Effector memory CD4-positive, alpha-beta T cell (primary cell): Measurements from ENCODE around the gene PAM.

Experiments
- DNase-seq, 3 donors: peaks; one replicate each; pipeline ENCODE4 v3.0.0-alpha.2; 2020
- H3K27ac ChIP-seq: 2 replicates; pipeline ENCODE4 v1.7.0; 2013; ENCODE audit warnings: mild to moderate bottlenecking, low read length, moderate library complexity; ENCODE audit not compliant: insufficient read depth, poor library complexity, severe bottlenecking
- H3K27me3 ChIP-seq: replicated peaks from 2 replicates; pipeline ENCODE4 v1.7.0; 2013; ENCODE audit warnings: mild to moderate bottlenecking, low read length; ENCODE audit not compliant: insufficient read depth, control insufficient read depth, poor library complexity, severe bottlenecking
- H3K36me3 ChIP-seq: 2 replicates; pipeline ENCODE4 v1.7.0; 2013; ENCODE audit warnings: mild to moderate bottlenecking, low read length, moderate library complexity; ENCODE audit not compliant: control insufficient read depth, insufficient read depth
- H3K4me1 ChIP-seq: 2 replicates; pipeline ENCODE4 v1.7.0; 2013; ENCODE audit warnings: low read length, mild to moderate bottlenecking; ENCODE audit not compliant: control insufficient read depth, insufficient read depth, poor library complexity, severe bottlenecking
- H3K4me3 ChIP-seq: 2 replicates; pipeline ENCODE4 v1.7.0; 2013; ENCODE audit warnings: low read length, low read depth, mild to moderate bottlenecking; ENCODE audit not compliant: insufficient read depth, poor library complexity, severe bottlenecking
- H3K9me3 ChIP-seq: 2 replicates; pipeline ENCODE4 v1.7.0; 2013; ENCODE audit warnings: mild to moderate bottlenecking, low read length, moderate library complexity; ENCODE audit not compliant: control insufficient read depth

The PAM gene

DNA sequence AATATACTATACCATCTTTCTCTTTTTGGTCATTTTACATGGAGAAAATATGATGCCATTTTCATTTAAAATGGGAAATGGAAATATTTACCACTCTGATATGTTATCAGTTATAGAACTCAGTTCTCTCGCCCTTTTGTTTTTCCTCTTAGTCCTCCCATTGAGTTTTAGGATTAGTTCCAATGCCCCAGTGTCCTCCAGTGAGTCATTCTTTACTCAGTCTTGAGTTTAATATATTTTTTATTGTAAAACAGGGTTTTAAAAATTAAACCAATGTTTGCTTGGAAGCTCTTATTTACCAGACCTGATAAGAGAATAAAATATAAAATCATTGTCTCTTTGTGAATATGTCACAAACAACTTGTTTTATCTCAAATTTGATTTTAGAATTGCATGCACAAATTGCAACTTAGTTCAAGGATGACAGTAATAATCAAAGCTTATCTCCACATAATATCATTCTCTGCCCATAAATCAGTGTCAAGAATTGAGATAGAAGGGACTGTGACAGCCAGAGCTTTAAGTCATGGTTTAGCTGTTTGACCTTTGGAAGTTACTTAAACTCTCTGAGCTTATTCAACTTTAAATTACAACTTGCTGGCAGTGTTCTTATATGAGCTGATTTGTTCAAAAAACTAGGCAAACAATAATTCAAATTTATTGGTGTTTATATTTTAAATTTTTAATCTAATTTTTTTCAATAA, 166.4 kb downstream of the PAM start:
- DNase-seq: no peak
- Histone ChIP-seq H3K4me1 (no peaks in the 10 kb centered on the region), H3K36me3 (peaks cover under 1% of the 10 kb centered on the region), H3K9me3 (no peaks in the 10 kb centered on the region), H3K27me3 (no peaks in the 10 kb centered on the region), H3K4me3 (no peak overlapping the region), H3K27ac (no peak overlapping the region)

DNA sequence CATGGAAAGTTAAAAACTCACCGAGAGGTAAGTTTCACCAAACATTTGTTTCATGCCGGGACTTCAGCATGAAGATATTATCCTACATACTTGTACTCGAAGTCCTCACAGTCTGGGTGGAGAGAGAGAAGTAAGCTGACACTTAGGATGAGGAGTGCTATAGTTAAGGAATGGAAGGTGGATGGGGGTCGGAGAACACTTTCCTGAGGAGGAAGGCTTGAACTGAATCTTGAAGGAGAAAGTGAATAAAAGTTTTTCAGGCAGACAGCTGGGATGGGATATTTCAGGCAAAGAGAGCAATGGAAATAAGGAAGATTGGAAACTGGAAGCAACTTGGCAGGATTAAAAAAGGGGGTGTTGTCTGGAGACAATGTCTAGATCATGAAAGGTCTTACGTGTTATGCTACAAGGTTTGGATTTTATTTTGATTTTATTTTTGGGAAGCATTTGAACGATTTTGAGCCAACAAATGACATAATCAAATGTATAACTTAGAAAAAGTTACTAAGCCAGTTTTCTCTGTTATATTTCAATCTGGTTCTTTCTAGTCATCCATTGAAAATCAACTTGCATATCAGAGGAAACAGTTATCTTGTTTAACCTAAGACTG, 167.1 kb downstream of the PAM start:
- DNase-seq: no peak
- Histone ChIP-seq H3K36me3 (peaks cover 5% of the 10 kb centered on the region), H3K27me3 (no peaks in the 10 kb centered on the region), H3K9me3 (no peaks in the 10 kb centered on the region), H3K4me1 (no peaks in the 10 kb centered on the region), H3K4me3 (no peak overlapping the region), H3K27ac (no peak overlapping the region)

DNA sequence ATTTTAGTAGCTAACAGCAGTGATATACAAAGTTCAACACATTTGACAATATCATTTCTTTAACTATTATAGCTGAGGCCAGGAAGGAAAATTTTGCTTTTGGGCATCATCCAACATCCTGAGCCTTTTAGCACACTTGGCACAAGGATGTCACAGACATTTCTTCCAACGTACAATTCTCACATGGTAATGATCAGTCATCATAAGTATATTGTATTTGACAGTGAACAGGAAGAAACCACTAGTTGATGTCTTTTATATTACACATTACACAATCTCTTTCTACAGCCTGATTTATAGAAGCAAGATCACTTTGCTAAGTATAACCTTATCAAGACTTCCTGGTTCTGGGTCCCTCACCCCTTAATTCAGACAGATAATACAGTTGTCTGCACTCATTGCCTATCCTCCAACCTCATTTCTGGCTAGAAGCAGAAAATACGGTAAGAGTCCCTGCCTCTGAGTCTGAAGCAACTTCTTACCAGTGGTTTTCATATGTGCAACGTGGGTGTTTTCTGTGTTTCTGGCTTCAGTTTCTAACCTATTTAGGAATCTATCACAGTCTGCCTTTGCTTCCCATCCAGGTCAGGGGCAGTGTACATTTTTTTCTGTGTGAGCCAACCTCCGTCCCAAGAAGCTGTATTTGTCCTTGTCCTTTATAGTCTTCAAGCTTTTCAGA, 167.8 kb downstream of the PAM start:
- H3K36me3 ChIP-seq: peaks cover 5% of the 10 kb centered on the region
- H3K4me3 ChIP-seq: no peak overlapping the region
- H3K4me1 ChIP-seq: no peaks in the 10 kb centered on the region
- no peaks in the 10 kb centered on the region for H3K27me3 ChIP-seq
- no peak for DNase-seq
- H3K27ac ChIP-seq: no peak overlapping the region
- H3K9me3 ChIP-seq: no peaks in the 10 kb centered on the region

DNA sequence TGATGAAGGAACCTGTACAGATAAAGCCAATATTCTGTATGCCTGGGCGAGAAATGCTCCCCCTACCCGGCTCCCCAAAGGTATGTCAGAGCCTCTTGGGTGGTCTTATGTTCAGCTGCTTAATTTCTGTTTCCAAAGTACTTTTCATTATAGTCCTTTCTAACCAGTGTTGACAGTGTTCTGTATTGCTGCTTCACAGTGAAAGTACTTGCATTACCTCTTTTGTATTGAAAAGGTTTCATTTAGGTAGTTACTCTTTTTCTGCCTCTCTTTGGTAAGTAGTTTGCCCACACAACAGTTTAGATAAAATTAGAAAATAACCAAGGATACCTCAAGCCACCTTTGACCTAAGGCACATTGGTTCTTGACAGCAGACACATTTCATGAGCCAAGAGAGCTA, 169.9 kb downstream of the PAM start:
- no peaks in the 10 kb centered on the region for H3K4me1 ChIP-seq
- no peaks in the 10 kb centered on the region for H3K27me3 ChIP-seq
- H3K4me3 ChIP-seq: no peak overlapping the region
- peaks cover 5% of the 10 kb centered on the region for H3K36me3 ChIP-seq
- H3K27ac ChIP-seq: no peak overlapping the region
- no peaks in the 10 kb centered on the region for H3K9me3 ChIP-seq
- DNase-seq: no peak

DNA sequence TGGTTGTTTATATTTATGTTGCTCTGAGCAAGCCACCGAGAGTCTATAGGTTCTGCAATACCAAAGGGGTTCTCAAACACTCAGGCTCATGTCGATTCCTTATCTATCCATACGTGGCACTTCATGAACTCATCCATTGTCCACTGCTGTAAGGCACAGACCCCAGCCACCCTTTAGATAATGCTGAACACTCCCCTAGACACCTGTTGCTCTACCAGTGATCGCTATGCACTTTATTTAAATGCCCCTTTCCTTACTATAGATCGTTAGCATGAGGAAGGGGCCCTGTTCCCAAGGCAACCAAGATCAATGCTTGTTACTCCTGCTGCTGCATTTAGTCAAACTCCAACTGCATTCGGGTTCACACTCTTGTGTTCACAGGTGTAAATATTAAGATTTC, 171.9 kb downstream of the PAM start:
- peaks cover 5% of the 10 kb centered on the region for H3K36me3 ChIP-seq
- no peak for DNase-seq
- H3K4me3 ChIP-seq: no peak overlapping the region
- H3K9me3 ChIP-seq: no peaks in the 10 kb centered on the region
- no peaks in the 10 kb centered on the region for H3K27me3 ChIP-seq
- H3K27ac ChIP-seq: no peak overlapping the region
- H3K4me1 ChIP-seq: no peaks in the 10 kb centered on the region

DNA sequence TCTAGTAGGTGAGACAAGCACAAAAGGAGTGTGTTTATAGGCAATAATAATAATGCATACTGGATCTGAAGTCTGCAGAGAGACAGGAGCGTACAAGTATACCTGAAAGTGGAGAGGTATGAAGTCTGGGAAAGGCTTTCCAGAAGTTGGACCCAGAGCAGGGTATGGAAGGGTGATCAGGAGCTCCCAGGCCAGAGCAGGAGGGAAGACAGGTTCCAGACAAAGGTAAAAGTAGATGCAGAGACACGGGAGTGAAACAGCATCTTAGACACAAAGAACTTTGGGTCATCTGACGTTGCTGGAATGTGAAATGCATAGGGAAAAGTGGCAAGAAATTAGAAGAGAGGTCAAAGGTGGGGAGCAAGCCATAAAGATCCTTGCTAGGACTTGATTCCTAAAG, 175.1 kb downstream of the PAM start:
- H3K4me1 ChIP-seq: no peaks in the 10 kb centered on the region
- H3K27me3 ChIP-seq: no peaks in the 10 kb centered on the region
- no peak for DNase-seq
- peaks cover 5% of the 10 kb centered on the region for H3K36me3 ChIP-seq
- H3K9me3 ChIP-seq: no peaks in the 10 kb centered on the region
- H3K27ac ChIP-seq: no peak overlapping the region
- H3K4me3 ChIP-seq: no peak overlapping the region

DNA sequence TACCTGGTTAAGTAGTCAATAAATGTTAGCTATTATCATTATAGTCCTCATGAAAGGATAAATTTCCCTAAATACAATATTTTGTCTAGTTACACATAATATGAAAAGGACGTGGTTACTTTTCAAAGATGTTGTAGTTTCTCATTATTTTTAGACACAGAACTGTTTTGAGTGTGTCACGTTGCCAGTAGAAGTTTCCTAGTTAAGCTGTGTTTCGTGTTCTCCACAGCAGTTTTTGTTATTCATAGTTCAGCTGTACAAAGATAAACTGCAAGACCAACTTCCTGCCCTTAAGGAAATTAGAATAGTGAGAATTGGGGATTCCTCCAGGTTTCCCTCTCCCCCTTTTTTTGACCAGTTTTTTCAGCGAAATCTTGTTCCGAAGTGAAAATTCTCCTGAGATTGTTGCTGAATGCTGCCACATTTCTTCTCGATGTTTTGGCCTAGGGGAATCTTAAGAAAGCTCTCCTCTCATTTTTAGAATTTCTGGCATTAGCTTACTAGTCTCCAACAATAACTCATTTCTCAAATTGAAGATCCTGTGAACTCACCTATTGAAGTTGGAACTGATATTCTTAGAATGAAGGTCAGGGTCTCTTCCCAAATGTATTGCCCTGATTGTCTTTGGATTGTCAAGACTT, 176.1 kb downstream of the PAM start:
- no peaks in the 10 kb centered on the region for H3K4me1 ChIP-seq
- H3K4me3 ChIP-seq: no peak overlapping the region
- H3K36me3 ChIP-seq: peaks cover 5% of the 10 kb centered on the region
- no peaks in the 10 kb centered on the region for H3K9me3 ChIP-seq
- H3K27me3 ChIP-seq: no peaks in the 10 kb centered on the region
- no peak overlapping the region for H3K27ac ChIP-seq
- DNase-seq: no peak

DNA sequence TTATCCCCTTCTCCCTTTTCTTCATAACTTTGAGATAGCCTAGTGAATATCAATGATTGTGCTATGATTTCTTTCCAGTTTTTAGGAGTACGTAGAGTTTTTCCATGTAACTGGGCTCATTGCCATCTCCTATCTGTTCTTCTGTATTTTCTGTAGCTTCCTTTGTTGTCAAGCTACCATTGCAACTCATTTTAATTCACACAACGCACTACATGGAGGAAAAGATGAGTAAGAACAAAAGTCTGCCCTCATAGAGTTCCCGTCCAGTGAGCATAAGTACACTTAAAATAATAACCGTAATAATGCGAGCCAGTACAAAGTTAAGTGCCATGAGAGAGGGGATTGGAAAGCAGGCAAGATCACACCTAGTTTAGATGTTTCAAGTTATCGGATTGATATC, 177.7 kb downstream of the PAM start:
- no peak overlapping the region for H3K27ac ChIP-seq
- H3K9me3 ChIP-seq: no peaks in the 10 kb centered on the region
- no peaks in the 10 kb centered on the region for H3K27me3 ChIP-seq
- DNase-seq: no peak
- H3K4me3 ChIP-seq: no peak overlapping the region
- no peaks in the 10 kb centered on the region for H3K36me3 ChIP-seq
- H3K4me1 ChIP-seq: no peaks in the 10 kb centered on the region

DNA sequence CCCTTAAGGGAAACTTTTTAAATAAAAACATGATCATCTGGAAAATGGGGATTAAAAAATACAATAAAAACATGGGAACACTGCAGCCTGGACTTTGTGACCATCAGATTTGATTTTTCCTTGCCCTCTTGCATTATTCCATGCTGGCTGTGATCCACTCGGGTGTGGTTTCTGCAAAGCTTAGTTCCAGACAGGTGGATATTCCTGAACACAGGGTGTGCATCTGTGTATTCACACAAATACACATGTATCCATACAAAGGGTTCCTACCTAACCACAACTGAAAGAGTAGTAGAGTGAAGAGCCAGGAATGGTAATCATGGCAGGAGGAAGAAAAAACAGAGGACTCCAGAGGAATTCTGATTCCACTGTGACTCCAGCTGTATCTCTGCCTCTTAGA, 178.2 kb downstream of the PAM start:
- no peaks in the 10 kb centered on the region for H3K36me3 ChIP-seq

More for the DNA sequence above, 178.2 kb downstream of the PAM start:
- Histone ChIP-seq H3K4me1 (no peaks in the 10 kb centered on the region), H3K4me3 (no peak overlapping the region), H3K9me3 (no peaks in the 10 kb centered on the region), H3K27ac (no peak overlapping the region), H3K27me3 (no peaks in the 10 kb centered on the region)
- no peak for DNase-seq
